HG03108 (cell line): ENCODE results near the gene CNTN5.
"Not testable (repeated sequence)": the region's sequence is repeated elsewhere in the genome, so short reads cannot be mapped to it uniquely, and the experiment has no call there.

Experiments
- ATAC-seq: cut with Tn5 transposase; IDR thresholded peaks from one replicate; pipeline ENCODE4 v1.9.1; 2021; ENCODE audit warnings: moderate library complexity; ENCODE audit not compliant: unreplicated experiment

CNTN5 gene

DNA sequence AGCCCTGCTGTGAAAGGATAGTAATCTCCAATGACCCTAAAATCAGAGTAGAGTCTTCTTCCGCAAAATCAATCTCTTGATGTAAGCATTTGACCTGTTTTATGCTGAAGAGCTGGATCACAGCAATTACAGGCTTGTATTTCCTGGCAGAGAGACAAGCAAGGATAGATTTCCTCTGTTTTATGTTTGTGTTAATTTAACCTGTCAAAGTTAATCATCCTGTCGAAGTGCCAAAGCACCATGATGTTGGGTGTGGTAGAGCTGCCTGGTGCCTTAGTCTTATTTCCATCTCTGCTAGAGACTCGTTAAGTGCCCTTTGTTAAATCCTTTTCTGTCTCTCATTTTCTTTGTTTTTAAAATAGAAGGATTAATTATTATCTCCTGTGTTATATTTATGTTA is 248.1 kb downstream of the CNTN5 start:
- ATAC-seq = no peak

- ATAC-seq = no peak
Observed at GRCh38 chr11:99271527-99271926, 250.8 kb downstream of the CNTN5 start.

DNA sequence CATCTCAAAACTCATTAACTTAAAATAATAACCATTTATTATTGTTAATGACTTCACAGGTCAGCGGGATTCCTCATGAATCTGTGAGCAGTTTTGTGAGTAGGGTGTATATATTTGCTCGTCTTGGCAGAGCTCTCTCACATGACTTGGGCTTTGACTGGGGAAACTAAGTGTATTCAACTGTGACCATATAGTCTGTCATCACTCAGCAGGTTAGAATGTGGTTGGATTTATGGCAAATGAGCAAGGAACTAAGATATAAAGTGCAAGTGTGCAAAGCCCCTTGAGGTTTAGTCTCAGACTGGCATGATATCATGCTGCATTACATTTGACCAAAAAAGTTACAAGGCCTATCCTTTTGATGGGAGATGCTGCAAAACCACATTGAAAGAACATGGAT is 254.8 kb downstream of the CNTN5 start:
- no peak for ATAC-seq

GRCh38 chr11:99277281-99277680 is 256.5 kb downstream of the CNTN5 start:
- ATAC-seq = no peak

DNA sequence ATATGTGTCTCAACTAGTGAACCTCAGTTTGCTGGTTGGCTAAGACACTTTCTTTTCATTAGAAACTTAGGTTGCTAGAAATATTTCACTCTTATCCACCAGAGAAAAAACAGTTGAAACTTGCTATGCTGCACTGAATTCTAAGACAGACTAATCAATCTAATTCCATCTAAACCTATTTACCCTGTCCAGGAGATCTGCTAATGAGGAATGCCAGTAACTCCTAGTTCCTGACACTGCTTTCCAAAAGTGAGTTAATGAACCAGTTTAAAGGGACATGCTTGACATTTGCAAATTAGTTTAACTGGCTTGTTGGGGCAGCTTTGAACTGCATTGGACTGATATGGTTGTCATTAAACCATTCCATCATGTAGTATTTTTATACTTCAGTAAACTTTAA is 258.5 kb downstream of the CNTN5 start:
- ATAC-seq = no peak

- ATAC-seq = no peak
Observed at GRCh38 chr11:99281331-99281730, 260.6 kb downstream of the CNTN5 start.

DNA sequence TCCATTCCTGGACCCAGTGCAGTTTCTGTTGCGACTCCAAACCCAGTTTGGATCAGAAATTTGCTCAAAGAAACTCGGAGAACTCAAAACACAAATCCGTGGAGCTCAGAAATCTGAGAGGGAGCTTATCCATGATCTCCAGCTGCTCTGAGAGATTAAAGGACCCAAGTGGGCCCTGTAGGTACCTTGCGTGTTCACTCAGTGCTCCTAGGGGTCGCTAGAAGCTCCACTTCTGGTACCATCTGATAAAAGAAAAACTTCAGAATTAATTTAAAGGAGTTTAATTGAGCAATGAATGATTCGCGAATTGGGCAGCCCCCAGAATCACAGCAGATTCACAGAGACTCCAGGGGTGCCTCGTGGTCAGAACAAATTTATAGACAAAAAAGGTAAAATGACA is 277.2 kb downstream of the CNTN5 start:
- ATAC-seq = not testable (repeated sequence)

DNA sequence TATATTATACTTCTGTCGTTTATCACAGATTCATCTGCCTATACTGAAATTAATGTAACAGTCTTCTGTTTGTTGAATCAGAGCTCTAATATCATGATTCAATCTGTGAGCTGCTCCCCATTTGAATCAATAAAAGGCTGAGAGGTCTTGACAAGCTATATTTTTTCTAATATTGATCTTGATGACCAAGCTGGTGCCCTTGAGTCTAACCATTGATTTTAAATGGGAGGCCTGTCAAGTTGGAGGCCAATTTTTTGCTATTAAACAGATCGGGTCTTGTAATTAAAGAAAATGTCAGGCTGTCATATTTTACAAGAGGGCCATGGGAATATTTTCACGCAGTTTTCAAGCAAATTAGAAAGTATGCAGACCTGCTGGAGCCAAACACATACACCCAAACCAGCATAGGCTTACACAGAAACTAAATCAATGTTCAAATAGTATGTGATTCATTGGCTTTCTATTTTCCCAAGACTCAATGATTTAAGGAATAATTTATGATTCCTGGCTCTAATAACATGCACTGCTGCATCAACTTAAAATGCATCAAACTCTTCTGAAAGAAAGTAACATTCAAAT is 286.9 kb downstream of the CNTN5 start:
- no peak for ATAC-seq

GRCh38 chr11:99311870-99312269 is 291.1 kb downstream of the CNTN5 start:
- no peak for ATAC-seq

DNA sequence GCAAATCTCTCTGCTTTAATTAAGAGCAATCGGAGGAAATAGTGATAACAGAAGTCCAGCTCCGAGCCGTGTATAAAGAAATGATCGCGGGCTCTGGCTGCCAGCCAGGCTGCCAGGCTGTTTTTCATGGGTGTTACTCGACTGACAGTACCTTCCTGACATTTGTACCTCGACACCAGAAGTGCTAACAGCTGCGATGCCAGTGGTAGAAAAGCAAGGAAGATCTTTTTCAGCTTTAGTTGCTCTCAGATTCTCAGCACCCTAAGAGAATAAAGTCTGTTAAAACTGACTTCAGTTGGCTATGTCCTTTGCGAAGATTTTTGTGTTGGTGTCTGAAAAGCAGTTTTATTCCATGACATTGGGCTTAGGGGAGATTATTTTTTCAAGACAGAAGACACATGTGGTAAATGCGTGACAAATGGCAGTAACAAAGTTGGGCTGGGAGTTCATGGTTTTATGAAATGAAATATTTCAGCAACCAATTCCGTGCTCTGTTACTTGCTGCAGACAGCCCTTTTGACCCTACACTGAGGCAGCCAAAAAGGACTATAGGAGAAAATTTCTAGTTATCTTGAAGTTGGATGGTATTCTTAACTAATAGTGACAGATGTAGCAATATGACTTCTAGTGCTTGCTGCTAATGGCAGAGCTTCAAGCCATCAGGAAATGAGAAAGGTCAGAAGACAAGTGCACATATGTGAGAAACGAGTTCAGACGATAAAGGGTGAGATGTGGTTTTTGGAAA is 296.2 kb downstream of the CNTN5 start:
- no peak for ATAC-seq

DNA sequence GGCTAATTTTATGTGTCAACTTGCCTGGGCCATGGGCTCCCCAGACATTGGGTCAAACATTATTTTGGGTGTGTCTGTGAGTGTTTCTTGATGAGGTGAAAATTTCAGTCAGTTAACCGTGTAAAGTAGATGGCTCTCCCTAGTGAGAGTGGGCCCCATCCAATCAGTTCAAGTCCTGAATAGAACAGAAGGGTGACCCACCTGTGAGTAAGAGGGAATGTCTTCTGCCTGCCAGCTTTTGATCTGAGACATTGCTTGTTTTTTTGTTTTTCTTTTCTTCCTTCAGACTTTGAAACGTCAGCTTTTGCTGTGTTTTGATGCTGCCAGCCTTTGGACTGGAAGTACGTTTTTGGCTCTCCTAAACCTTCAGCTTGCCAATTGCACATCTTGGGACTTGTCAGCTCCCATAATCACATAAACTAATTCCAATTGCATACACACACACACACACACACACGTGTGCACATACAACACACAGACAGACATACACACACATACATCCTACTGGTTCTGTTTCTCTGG is 300.1 kb downstream of the CNTN5 start:
- ATAC-seq = no peak

GRCh38 chr11:99325847-99326246 is 305.1 kb downstream of the CNTN5 start:
- ATAC-seq = no peak

DNA sequence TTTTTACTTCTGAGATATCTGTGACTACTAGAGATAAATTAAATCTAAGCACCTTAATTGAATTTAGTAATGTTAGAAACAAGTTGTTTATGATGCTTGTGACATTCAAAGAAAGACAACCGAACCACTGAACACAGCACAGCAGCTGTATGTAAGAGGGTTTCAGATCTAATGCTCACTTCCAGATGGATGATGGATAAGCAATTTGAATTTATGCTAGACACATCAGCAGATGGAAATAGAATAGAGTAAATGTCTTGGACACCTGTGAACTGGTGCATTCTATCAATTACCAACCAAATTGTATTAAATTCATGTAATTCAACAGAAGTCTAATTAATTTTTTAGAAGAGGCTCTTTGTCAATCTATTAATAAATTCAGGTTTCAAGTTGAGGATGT is 306.3 kb downstream of the CNTN5 start:
- ATAC-seq = no peak

DNA sequence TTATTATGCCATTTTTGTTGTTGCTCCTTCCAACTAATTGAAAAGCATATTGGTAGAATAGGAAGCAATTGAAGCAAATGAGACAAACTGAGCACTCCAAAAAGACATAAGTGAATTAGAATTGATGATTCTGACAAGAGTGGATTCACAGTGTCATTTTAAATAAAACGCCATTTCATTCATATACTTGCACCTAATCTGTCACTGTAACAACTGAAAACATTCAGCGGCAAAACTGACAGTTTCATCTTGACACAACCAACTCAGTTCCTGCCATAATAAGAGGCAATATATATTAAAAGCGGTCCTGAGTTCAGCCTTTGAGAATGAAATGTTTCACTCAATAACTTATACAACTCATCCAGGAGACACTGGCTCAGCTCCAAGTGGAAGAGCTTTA is 306.8 kb downstream of the CNTN5 start:
- no peak for ATAC-seq

GRCh38 chr11:99333621-99334020 is 312.9 kb downstream of the CNTN5 start:
- ATAC-seq = no peak

DNA sequence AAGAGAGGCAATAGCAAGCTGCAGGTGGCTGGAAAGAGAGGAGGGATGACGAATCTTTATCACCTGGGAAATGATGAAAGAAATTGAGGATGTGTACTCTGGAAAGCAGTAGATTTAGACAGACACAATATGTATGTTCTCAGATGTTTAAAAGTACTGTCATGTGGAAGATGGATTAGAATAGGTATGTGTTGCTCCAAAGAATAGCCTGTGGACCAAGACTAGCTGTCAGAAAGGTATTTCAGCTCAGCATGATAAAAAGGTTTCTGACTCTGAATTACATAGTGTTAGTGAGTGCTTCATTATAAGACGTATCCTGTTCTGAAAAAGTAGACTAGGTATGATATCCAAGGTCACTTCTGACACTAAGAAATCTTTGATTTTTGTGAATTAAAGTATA is 322.4 kb downstream of the CNTN5 start:
- ATAC-seq = no peak

GRCh38 chr11:99349151-99349673 is 328.5 kb downstream of the CNTN5 start:
- ATAC-seq = no peak

- no peak for ATAC-seq
Observed at GRCh38 chr11:99351624-99352023, 330.9 kb downstream of the CNTN5 start.

GRCh38 chr11:99352642-99353041 is 331.9 kb downstream of the CNTN5 start:
- ATAC-seq = no peak

DNA sequence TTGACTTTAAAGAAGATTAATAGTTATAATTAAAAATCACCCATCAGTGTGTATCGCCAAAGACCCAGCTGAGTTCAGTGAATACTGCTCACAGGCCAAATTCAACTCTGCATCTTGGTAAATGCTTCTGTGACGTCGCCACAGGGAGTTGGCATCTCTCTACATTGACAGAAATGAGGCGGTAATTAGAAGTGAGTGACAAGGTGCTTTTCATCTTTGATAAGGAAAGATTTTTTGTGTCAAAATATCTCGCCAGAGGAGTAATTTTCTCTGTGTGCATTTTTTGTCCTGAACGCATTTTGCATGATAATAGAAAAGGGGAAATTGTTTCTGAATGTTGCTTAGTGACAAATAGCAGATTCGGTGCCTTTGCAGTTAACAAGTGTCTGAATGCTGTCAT is 345.8 kb downstream of the CNTN5 start:
- ATAC-seq = no peak

DNA sequence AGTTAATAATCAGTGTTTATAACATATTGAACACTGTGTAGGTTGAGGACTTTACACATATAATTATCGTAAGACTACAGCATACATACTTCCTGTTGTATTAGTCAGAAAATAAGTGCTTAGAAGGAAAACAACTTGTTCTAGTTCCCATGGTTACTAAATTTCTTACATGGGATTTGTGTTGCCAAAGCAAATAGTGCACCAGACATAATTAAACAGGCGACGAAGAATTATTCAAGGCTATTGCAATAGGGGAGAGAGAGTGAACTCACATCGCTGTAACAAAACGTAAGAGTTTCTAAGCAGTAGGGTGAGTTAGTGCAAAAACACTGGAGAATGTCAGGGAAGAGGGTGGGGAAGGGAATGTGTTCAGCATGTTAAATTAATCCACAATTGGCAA is 347.8 kb downstream of the CNTN5 start:
- no peak for ATAC-seq

GRCh38 chr11:99370549-99371216 is 349.9 kb downstream of the CNTN5 start:
- no peak for ATAC-seq
